Stimulated activated naive CD8-positive, alpha-beta T cell treated with anti-CD3 and anti-CD28 coated beads, Interleukin-15, Interleukin-2, amounts not matched to agents 100 ng/mL and 50 ng/mL, for 24 hours (primary cell): ENCODE measurements around the gene KIF5B.
A peak's percentile ranks its signal among the peaks of the same experiment; 100 is the strongest.
"Not testable (repeated sequence)": the region's sequence is repeated elsewhere in the genome, so short reads cannot be mapped to it uniquely, and the experiment has no call there.

ENCODE experiments used
- H3K27ac Mint-ChIP-seq: one replicate; pipeline ENCODE4 v1.8.0; 2021; ENCODE audit warnings: mild to moderate bottlenecking, mixed read lengths
- H3K27me3 Mint-ChIP-seq: one replicate; pipeline ENCODE4 v1.8.0; 2021; ENCODE audit warnings: mixed read lengths
- H3K36me3 Mint-ChIP-seq: one replicate; pipeline ENCODE4 v1.8.0; 2021; ENCODE audit warnings: low read depth, mixed read lengths
- H3K4me1 Mint-ChIP-seq: one replicate; pipeline ENCODE4 v1.8.0; 2021; ENCODE audit warnings: low read depth, mixed read lengths
- H3K4me3 Mint-ChIP-seq: one replicate; pipeline ENCODE4 v1.8.0; 2021; ENCODE audit warnings: mild to moderate bottlenecking, mixed read lengths
- H3K9me3 Mint-ChIP-seq: one replicate; pipeline ENCODE4 v1.8.0; 2021; ENCODE audit warnings: mixed read lengths

Gene KIF5B

GRCh38 chr10:32047881-32048280, 8.3 kb downstream of the KIF5B start:
- H3K4me1 Mint-ChIP-seq = peaks cover 90% of the 10 kb centered on the region
- H3K27me3 Mint-ChIP-seq = no peaks in the 10 kb centered on the region
- H3K27ac Mint-ChIP-seq = no peak overlapping the region
- H3K4me3 Mint-ChIP-seq = no peak overlapping the region
- H3K9me3 Mint-ChIP-seq = no peaks in the 10 kb centered on the region
- H3K36me3 Mint-ChIP-seq = peaks cover 66% of the 10 kb centered on the region

DNA sequence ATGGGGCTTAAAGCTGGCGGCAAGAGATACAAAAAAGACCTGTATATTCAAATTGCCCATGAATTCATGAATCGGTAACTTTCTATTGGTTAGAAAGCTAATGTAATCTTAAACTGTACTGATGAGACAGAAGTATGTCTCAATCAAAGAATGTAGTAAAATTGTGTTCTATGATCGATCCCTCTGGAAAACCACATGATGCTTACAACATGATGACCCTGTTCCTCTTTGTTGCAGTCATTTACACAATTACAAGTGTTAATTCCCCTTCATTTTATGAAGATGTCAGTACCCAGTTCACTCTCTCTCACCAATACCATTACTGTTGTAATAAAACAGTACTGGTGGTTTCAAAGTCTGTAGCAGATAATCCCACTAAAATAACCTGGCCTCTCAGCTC, 10.1 kb downstream of the KIF5B start:
- Mint-ChIP-seq H3K4me1 (peaks cover 86% of the 10 kb centered on the region), H3K4me3 (no peak overlapping the region), H3K27me3 (no peaks in the 10 kb centered on the region), H3K27ac (no peak overlapping the region), H3K9me3 (no peaks in the 10 kb centered on the region), H3K36me3 (peaks cover 71% of the 10 kb centered on the region)

DNA sequence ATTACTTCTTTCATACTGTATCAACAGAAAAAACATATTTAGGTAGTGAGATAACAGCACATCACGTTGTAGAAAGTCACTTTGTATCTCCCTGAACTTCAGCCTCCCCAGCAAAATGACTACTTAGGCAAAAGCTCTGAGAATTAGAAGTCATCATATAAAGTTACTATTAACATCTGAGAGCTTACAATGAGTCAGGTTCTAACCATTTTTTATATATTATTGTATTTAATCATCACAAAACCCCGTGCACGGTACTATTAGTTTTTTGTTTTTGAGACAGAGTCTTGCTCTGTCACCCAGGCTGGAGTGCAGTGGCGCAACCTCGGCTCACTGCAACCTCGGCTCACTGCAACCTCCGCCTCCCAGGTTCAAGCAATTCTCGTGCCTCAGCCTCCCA, 13.5 kb downstream of the KIF5B start:
- not testable (repeated sequence) for H3K9me3 Mint-ChIP-seq, H3K4me3 Mint-ChIP-seq, H3K27me3 Mint-ChIP-seq, H3K27ac Mint-ChIP-seq
- H3K4me1 Mint-ChIP-seq = peaks cover 63% of the 10 kb centered on the region
- peaks cover 68% of the 10 kb centered on the region for H3K36me3 Mint-ChIP-seq

DNA sequence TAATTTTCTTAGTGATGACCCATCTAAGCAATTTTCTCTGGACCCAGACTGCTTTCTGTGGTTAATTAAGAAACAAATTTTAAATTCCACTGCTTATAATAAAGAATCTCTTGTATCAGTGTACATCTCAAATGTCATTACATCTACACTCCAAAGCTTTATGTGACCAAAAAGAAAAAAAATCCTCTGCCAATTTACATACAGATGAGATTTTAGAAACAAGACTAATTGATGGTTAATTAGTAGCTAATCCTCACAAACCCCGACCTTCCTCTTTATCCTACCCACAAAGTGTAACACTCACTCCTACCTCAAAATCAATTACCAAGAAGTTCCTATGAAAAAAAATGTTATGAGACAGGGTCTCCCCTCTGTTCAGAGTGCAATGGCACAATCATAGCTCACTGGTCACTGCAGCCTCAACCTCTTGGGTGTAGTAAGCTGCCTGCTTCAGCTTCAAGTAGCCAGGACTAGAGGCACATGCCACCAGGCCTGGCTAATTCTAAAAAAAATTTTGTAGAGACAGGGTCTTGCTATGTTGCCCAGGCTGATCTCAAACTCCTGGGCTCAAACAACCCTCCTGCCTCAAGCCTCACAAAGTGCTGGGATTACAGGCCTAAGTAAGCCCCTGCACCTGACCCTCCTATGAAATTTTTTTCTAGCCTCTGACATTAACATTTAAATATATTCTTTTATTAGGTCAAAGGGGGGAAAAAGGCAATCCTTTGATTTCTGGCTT, 14.8 kb downstream of the KIF5B start:
- H3K4me3 Mint-ChIP-seq = no peak overlapping the region
- H3K27me3 Mint-ChIP-seq = no peaks in the 10 kb centered on the region
- peaks cover 52% of the 10 kb centered on the region for H3K4me1 Mint-ChIP-seq
- H3K9me3 Mint-ChIP-seq = no peaks in the 10 kb centered on the region
- peak overlapping the region; percentile 56 for H3K27ac Mint-ChIP-seq
- peaks cover 68% of the 10 kb centered on the region for H3K36me3 Mint-ChIP-seq

DNA sequence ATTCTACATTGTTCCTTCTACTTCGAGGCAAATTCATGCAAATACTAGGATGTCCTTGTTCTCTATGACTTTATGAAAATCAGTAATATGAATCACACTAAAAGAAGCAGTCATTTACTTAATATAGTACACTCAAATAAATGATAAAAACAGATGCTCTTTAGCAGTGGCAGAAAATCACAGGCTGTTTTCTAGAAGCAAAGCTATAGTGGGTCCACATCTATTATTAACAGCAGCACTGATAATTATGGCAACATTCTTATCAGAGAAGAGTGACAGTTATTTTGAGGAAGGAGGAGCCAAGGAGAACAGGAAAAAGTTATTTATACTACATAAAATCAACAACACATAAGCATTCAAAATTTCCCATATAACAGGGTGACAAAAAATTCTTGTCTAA, 16.5 kb downstream of the KIF5B start:
- Mint-ChIP-seq H3K9me3 (no peaks in the 10 kb centered on the region), H3K27ac (no peak overlapping the region), H3K4me1 (peaks cover 35% of the 10 kb centered on the region), H3K27me3 (no peaks in the 10 kb centered on the region), H3K36me3 (peaks cover 65% of the 10 kb centered on the region), H3K4me3 (no peak overlapping the region)

DNA sequence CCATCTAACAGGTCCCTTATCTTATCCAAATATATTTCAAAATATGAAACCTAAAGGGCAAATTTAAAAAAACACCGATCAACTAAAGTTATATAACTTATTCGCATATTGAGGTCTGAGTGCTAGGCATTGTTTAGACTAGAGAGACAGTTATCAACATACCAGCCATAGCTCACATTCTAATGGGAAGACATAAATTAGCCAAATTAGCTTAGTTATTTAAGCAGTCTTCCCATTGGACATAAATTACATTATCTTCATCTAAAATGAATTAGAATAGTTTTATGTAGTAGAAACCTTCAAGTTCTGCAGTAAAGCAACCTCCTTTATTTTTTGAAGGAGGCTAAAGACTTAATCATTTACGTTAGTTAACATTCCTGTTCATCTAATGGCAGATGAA, 17.4 kb downstream of the KIF5B start:
- Mint-ChIP-seq H3K36me3 (peaks cover 64% of the 10 kb centered on the region), H3K4me1 (peaks cover 25% of the 10 kb centered on the region), H3K27ac (no peak overlapping the region), H3K27me3 (no peaks in the 10 kb centered on the region), H3K4me3 (no peak overlapping the region), H3K9me3 (no peaks in the 10 kb centered on the region)

DNA sequence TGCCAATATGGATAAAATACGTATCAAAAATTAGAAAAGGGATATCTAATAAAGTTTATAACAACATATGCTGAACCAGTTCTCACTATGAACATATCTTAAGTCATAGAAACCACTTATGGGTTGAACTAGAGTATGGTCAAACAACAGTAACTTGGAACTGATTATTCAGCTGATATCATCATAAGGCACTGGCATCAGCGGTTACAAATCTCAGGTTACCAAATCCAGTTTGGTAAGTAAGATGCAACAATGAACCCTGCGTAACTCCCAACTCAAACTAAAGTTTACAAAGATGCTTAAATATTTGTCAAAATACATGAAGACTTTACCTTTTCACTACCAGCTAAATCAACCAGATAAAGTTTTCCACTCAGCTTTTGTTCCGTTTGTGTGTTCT, 19.3 kb downstream of the KIF5B start:
- Mint-ChIP-seq H3K9me3 (no peaks in the 10 kb centered on the region), H3K27ac (no peak overlapping the region), H3K4me1 (peaks cover 9% of the 10 kb centered on the region), H3K36me3 (peaks cover 74% of the 10 kb centered on the region), H3K27me3 (no peaks in the 10 kb centered on the region), H3K4me3 (no peak overlapping the region)

DNA sequence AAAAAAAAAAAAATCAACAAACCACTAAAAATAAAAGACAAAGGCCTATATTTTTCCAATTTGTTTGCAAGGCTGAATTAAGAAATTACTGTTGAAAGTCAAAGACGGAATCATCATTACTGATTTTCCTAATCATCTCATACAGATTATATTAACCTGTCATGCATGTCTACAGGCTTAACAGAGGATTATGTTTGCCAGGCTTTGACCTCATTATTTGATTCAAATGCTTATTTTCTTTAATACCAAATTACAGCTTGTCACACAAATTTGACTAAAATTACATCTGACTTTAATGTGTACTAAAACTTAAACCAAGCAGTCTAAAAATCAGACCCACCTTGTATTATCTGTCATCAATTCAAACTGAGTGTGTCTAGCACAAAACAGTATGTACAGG, 21.2 kb downstream of the KIF5B start:
- no peaks in the 10 kb centered on the region for H3K27me3 Mint-ChIP-seq
- H3K27ac Mint-ChIP-seq = no peak overlapping the region
- no peak overlapping the region for H3K4me3 Mint-ChIP-seq
- H3K9me3 Mint-ChIP-seq = no peaks in the 10 kb centered on the region
- peaks cover 86% of the 10 kb centered on the region for H3K36me3 Mint-ChIP-seq
- H3K4me1 Mint-ChIP-seq = peaks cover 7% of the 10 kb centered on the region

GRCh38 chr10:32033171-32033570, 23.1 kb downstream of the KIF5B start:
- Mint-ChIP-seq H3K4me3 (no peak overlapping the region), H3K27ac (no peak overlapping the region), H3K4me1 (peaks cover 4% of the 10 kb centered on the region), H3K36me3 (peaks cover 92% of the 10 kb centered on the region), H3K9me3 (no peaks in the 10 kb centered on the region), H3K27me3 (no peaks in the 10 kb centered on the region)

- H3K4me1 Mint-ChIP-seq = peaks cover 4% of the 10 kb centered on the region
- peaks cover 94% of the 10 kb centered on the region for H3K36me3 Mint-ChIP-seq
- no peaks in the 10 kb centered on the region for H3K9me3 Mint-ChIP-seq
- H3K27ac Mint-ChIP-seq = no peak overlapping the region
- H3K4me3 Mint-ChIP-seq = no peak overlapping the region
- no peaks in the 10 kb centered on the region for H3K27me3 Mint-ChIP-seq
These were observed 24.3 kb downstream of the KIF5B start for GRCh38 chr10:32031920-32032319.

GRCh38 chr10:32031424-32031823, 24.8 kb downstream of the KIF5B start:
- Mint-ChIP-seq H3K4me1 (peaks cover 4% of the 10 kb centered on the region), H3K27ac (no peak overlapping the region), H3K9me3 (no peaks in the 10 kb centered on the region), H3K4me3 (no peak overlapping the region), H3K27me3 (no peaks in the 10 kb centered on the region), H3K36me3 (peaks cover 93% of the 10 kb centered on the region)

DNA sequence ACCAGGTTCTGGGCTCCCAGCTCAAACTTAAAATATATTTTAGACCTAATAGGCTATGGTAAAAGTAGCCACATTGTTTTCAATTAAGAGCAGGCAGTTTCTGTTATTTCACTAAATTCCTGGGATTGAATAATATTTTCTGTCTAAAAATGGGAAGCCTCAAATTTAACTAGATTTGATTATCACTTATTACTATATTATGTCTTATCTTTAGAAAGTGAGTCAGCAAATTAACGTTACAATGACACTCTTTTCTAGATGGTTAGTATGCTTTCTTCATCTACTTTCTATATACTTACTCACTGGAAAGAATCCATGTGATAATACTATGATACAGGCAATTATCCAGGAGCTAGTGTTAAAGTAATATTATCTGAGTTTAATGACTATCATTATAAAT, 27.5 kb downstream of the KIF5B start:
- Mint-ChIP-seq H3K4me1 (peaks cover 4% of the 10 kb centered on the region), H3K36me3 (peaks cover 82% of the 10 kb centered on the region), H3K27ac (no peak overlapping the region), H3K27me3 (no peaks in the 10 kb centered on the region), H3K9me3 (no peaks in the 10 kb centered on the region), H3K4me3 (no peak overlapping the region)

DNA sequence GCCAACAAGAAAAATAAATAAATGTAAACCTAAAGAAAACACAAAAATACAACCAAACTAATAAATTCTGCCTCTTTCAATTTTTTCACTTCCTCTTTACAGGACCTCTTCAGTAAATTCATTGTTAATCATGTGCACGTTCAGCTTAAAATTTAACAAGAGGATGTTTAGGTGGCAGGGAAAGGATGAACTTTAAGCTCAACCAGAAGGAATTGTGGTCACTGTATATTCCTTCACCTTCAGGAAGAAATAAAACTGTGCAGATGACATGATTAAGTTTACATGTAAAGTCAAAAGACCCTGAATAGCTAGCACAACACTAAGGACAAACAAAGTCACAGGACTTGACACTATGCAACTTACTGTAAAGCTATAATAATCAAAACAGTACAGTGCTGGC, 33.0 kb downstream of the KIF5B start:
- peak overlapping the region; percentile 2 for H3K27ac Mint-ChIP-seq
- H3K4me1 Mint-ChIP-seq = peaks cover 4% of the 10 kb centered on the region
- no peaks in the 10 kb centered on the region for H3K27me3 Mint-ChIP-seq
- H3K4me3 Mint-ChIP-seq = no peak overlapping the region
- H3K9me3 Mint-ChIP-seq = no peaks in the 10 kb centered on the region
- peaks cover 75% of the 10 kb centered on the region for H3K36me3 Mint-ChIP-seq

DNA sequence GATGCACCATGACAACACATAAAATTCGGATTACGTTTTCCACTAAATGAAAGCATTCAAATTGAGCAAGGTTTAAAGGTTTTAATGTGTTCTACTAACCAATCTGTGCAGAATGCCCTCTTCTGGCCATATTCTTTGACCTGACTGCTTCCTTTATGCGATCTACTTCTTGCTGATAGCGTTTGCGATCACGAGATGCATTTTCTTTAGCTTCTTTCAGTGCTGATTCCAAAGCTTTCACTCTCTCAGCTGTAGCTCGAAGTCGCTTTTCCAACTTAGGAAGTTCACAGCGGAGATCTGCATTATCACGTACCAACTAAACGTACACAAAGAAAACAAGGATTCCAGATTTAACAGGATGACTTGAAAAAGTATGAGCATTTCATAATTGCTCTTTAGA, 39.2 kb downstream of the KIF5B start:
- Mint-ChIP-seq H3K9me3 (no peaks in the 10 kb centered on the region), H3K4me1 (no peaks in the 10 kb centered on the region), H3K27me3 (no peaks in the 10 kb centered on the region), H3K36me3 (peaks cover 71% of the 10 kb centered on the region), H3K4me3 (no peak overlapping the region), H3K27ac (no peak overlapping the region)

DNA sequence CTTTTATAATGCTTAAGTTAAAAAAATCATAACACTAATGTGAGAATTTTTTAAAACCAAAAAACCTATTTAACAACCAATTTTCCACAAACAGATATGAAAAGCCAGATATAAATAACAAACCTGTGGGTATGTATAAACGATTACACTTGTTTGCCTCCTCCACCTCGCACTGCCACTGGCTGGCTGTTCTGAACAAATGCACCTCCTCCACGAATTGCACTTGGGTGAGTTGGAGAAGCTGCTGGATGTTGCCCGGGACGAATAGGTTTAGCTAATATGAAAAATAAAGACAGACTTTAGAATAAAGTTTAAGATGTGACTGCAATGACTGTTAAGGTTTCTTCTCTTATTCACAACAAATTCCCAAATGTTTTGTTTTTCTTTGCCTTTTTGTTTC, 40.8 kb downstream of the KIF5B start:
- no peaks in the 10 kb centered on the region for H3K9me3 Mint-ChIP-seq
- peaks cover 66% of the 10 kb centered on the region for H3K36me3 Mint-ChIP-seq
- H3K27ac Mint-ChIP-seq = no peak overlapping the region

GRCh38 chr10:32007026-32007425, 49.2 kb downstream of the KIF5B start:
- peak overlapping the region; percentile 5 for H3K27ac Mint-ChIP-seq

More for the DNA sequence above, 40.8 kb downstream of the KIF5B start:
- Mint-ChIP-seq H3K4me3 (no peak overlapping the region), H3K27me3 (no peaks in the 10 kb centered on the region), H3K4me1 (no peaks in the 10 kb centered on the region)

More at GRCh38 chr10:32007026-32007425, 49.2 kb downstream of the KIF5B start:
- no peak overlapping the region for H3K4me3 Mint-ChIP-seq
- peaks cover 35% of the 10 kb centered on the region for H3K36me3 Mint-ChIP-seq
- H3K4me1 Mint-ChIP-seq = no peaks in the 10 kb centered on the region
- no peaks in the 10 kb centered on the region for H3K27me3 Mint-ChIP-seq
- no peaks in the 10 kb centered on the region for H3K9me3 Mint-ChIP-seq
